ENCODE results near the gene SLC11A2. TPM values are rescaled to one million over a fixed set of nuclear protein-coding genes. Genes with fewer than 3 reads are reported as not detected.

SLC11A2 gene
- total and polyA plus RNA-seq, 2 experiments from 2014 or later = 44.3 to 63.8 TPM

DNA sequence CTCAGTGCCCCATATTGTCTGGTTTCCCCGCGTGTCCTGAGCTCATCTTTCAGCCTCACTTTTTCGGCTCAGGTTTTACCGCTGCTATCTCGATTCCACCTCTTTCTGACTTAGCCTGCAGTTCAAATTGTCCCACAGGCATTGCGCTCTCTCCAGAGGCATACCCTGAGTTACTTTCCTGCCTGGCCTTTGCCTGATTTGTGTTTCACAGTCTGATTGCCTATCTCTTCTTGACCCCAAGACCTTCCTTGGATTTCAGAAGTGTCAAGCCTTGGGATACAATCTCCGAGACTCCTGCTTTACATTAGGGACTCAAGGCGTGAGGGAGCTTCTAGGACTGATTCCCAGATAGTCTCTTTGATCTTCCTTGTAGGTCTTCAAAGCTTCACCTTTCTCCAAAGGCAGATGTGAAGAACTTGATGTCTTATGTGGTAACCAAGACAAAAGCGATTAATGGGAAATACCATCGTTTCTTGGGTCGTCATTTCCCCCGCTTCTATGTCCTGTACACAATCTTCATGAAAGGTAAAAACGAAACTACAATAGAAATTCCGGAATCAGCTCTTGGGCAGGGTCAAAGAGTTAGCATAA lies 22.6 kb upstream of the SLC11A2 start:
- peak overlapping the region; percentile 95 for H3K4me2 ChIP-seq
- no peaks in the 10 kb centered on the region for H3K36me3 ChIP-seq (replicated peaks; ENCODE audit: insufficient read depth, low read depth)
- H4K20me1 ChIP-seq (ENCODE audit: insufficient read depth, poor library complexity, severe bottlenecking) = no peaks in the 10 kb centered on the region
- no peaks in the 10 kb centered on the region for H3K27me3 ChIP-seq
- no peaks in the 10 kb centered on the region for H3K9me3 ChIP-seq (ENCODE audit: low read depth)
- peak overlapping the region; percentile 95 for H3K27ac ChIP-seq
- TF ChIP-seq EZH2phosphoT487 (IDR thresholded peaks at IDR 0.05; ENCODE audit: low read depth, severe bottlenecking, unreplicated experiment) (no peak), EZH2 (IDR thresholded peaks at IDR 0.05; ENCODE audit: borderline replicate concordance) (no peak)
- TF ChIP-seq, protein P1, sequence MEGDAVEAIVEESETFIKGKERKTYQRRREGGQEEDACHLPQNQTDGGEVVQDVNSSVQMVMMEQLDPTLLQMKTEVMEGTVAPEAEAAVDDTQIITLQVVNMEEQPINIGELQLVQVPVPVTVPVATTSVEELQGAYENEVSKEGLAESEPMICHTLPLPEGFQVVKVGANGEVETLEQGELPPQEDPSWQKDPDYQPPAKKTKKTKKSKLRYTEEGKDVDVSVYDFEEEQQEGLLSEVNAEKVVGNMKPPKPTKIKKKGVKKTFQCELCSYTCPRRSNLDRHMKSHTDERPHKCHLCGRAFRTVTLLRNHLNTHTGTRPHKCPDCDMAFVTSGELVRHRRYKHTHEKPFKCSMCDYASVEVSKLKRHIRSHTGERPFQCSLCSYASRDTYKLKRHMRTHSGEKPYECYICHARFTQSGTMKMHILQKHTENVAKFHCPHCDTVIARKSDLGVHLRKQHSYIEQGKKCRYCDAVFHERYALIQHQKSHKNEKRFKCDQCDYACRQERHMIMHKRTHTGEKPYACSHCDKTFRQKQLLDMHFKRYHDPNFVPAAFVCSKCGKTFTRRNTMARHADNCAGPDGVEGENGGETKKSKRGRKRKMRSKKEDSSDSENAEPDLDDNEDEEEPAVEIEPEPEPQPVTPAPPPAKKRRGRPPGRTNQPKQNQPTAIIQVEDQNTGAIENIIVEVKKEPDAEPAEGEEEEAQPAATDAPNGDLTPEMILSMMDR (IDR thresholded peaks at IDR 0.05; ENCODE audit: poor library complexity) = no peak
- H3K9me2 ChIP-seq (replicated peaks; ENCODE audit: insufficient read depth) = no peaks in the 10 kb centered on the region
- H2AFZ ChIP-seq = peak overlapping the region; percentile 74
- DNase-seq (ENCODE audit: low spot score) = no peak
- peak overlapping the region; percentile 49 for H3K4me3 ChIP-seq
- H3K79me2 ChIP-seq = peaks cover 32% of the 10 kb centered on the region
- WGBS (ENCODE audit: low lambda C conversion rate, missing lambda C conversion rate) = 45% methylated on average over 14 of the region's 14 CpGs
- H3K4me1 ChIP-seq (ENCODE audit: insufficient read depth) = peaks cover 8% of the 10 kb centered on the region

DNA sequence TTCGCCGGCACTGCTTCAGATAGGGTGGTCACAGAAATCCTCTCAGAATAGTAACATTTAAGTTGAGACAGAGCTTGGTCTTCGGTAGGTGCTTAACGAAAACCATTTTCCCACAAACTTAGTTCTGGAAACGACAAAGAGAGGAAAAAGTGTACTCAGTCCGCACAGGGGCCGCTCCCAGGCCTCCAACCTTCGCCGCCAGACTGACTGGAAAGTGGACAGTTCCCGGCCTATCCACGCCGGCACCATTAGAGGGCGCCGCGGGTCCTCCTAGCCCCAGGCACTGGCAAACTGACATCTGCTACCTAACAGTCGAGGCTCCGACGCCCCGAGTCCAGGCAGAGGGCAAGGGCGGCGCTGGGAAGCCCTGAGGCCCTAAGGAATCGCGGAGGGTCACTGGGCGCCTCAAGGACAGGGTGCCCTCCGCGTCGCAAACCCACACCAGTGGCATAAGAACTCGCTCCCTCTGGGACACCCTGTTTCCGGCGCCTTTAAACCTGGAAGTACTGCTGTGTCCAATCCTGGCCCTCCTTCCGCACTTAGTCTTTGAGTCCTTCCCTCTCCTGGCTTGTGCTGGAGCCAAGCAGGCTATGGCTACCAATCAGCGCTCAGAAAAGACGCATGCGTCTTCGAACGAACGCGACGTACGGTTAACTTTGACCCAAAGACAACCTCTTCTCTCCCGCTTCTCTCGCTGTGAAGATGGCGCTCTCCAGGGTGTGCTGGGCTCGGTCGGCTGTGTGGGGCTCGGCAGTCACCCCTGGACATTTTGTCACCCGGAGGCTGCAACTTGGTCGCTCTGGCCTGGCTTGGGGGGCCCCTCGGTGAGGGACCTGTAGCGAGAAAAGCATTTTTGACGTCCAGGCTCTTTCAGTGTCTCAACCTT lies 21.7 kb upstream of the SLC11A2 start, which contains the start of gene LETMD1:
Gene LETMD1 (plus strand): TSS at position 673 of the 886 bp plus-strand sequence. CDS start 30 bp downstream, at position 703.
- no peak for TF ChIP-seq EZH2 (IDR thresholded peaks at IDR 0.05; ENCODE audit: borderline replicate concordance)
- TF ChIP-seq, protein P1 (IDR thresholded peaks at IDR 0.05; ENCODE audit: poor library complexity) = peak; percentile 98
- peaks cover 8% of the 10 kb centered on the region for H3K4me1 ChIP-seq (ENCODE audit: insufficient read depth)
- no peaks in the 10 kb centered on the region for H3K36me3 ChIP-seq (replicated peaks; ENCODE audit: insufficient read depth, low read depth)
- WGBS (ENCODE audit: low lambda C conversion rate, missing lambda C conversion rate) = 6% methylated on average over 51 of the region's 51 CpGs
- H3K4me2 ChIP-seq = peak within 1 kb of the TSS; percentile 95
- no peaks in the 10 kb centered on the region for H3K27me3 ChIP-seq
- H3K79me2 ChIP-seq = peaks cover 32% of the 10 kb centered on the region
- no peaks in the 10 kb centered on the region for H3K9me2 ChIP-seq (replicated peaks; ENCODE audit: insufficient read depth)
- H3K27ac ChIP-seq = peak within 1 kb of the TSS; percentile 95
- no peaks in the 10 kb centered on the region for H3K9me3 ChIP-seq (ENCODE audit: low read depth)
- H2AFZ ChIP-seq = peak within 1 kb of the TSS; percentile 89
- H4K20me1 ChIP-seq (ENCODE audit: insufficient read depth, poor library complexity, severe bottlenecking) = no peaks in the 10 kb centered on the region
- peak within 1 kb of the TSS; percentile 66 for H3K4me3 ChIP-seq
- peak; percentile 97 for DNase-seq (ENCODE audit: low spot score)

DNA sequence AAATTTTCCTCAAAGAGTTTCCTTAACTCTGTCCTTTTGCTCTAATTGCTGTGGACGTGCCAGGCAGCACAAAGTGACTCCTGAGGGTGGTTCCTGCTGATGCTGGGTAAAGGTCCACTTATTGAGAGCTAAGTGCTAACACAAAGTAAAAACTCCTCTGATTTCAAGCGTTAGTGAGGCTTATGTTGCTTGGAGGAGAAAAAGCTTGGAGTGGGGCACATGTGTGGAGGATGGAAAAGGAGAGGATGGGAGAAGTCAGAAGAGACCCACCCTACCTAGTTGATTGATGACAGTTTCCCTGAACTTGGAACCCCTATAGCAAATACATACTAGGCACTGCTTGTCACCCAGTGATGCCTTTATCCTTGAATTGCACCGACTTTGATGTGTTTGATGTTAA lies 10.1 kb upstream of the SLC11A2 start:
- TF ChIP-seq EZH2phosphoT487 (IDR thresholded peaks at IDR 0.05; ENCODE audit: low read depth, severe bottlenecking, unreplicated experiment) (no peak), EZH2 (IDR thresholded peaks at IDR 0.05; ENCODE audit: borderline replicate concordance) (no peak)
- Histone ChIP-seq H3K4me1 (ENCODE audit: insufficient read depth) (no peaks in the 10 kb centered on the region), H3K36me3 (replicated peaks; ENCODE audit: insufficient read depth, low read depth) (no peaks in the 10 kb centered on the region), H3K9me3 (ENCODE audit: low read depth) (no peaks in the 10 kb centered on the region), H3K27me3 (no peaks in the 10 kb centered on the region), H3K9me2 (replicated peaks; ENCODE audit: insufficient read depth) (no peaks in the 10 kb centered on the region), H3K79me2 (no peaks in the 10 kb centered on the region), H4K20me1 (ENCODE audit: insufficient read depth, poor library complexity, severe bottlenecking) (no peaks in the 10 kb centered on the region), H3K27ac (no peak overlapping the region), H2AFZ (no peak overlapping the region), H3K4me2 (no peak overlapping the region), H3K4me3 (no peak overlapping the region)
- 74% methylated on average over 3 of the region's 3 CpGs for WGBS (ENCODE audit: low lambda C conversion rate, missing lambda C conversion rate)
- DNase-seq (ENCODE audit: low spot score) = no peak
